Panc1 (cell line): ENCODE results near the gene PDZD2. TPM values are rescaled to one million over a fixed set of nuclear protein-coding genes. Genes with fewer than 3 reads are reported as not detected.

Experiments
- ATAC-seq: fragments of 200-7000 bp; cut with Tn5 transposase; 2 replicates; pipeline ENCODE4 v1.9.1; 2020; ENCODE audit warnings: mild to moderate bottlenecking, moderate library complexity
- BruUV-seq: library from RNA; stranded (reverse); fragments of 400-500 nt; replicated peaks from 2 replicates; lab custom pipeline; 2021; lab: Mats Ljungman, UMichigan
- CTCF ChIA-PET: fragments of 300-600 bp; sonication (Branson Sonifier 250); formaldehyde crosslinking; loops from one replicate; lab custom pipeline; 2022; ENCODE audit warnings: antibody characterized with exemption; lab: Charles Lee
- POLR2A ChIA-PET: fragments of 300-600 bp; sonication (Branson Sonifier 250); formaldehyde crosslinking; loops from one replicate; lab custom pipeline; 2022; ENCODE audit warnings: antibody characterized with exemption; lab: Charles Lee
- DNase-seq: peaks from one replicate; pipeline ENCODE4 v3.0.0-alpha.2; 2010; ENCODE audit warnings: low read depth, low spot score
- H3K27ac ChIP-seq: 2 replicates; pipeline ENCODE4 v1.5.1; 2011; ENCODE audit warnings: mild to moderate bottlenecking, low read length, inconsistent platforms
- H3K27me3 ChIP-seq: fragments of 200-500 bp; sonication (Bioruptor generic); 2 replicates; pipeline ENCODE4 v1.6.0; 2014; ENCODE audit warnings: low read length, inconsistent platforms; ENCODE audit not compliant: control insufficient read depth, insufficient read depth
- H3K36me3 ChIP-seq: fragments of 200-500 bp; sonication (Bioruptor generic); 2 replicates; pipeline ENCODE4 v1.5.1; 2014; ENCODE audit warnings: inconsistent platforms, mild to moderate bottlenecking, low read length, moderate library complexity; ENCODE audit not compliant: control insufficient read depth, insufficient read depth
- H3K4me1 ChIP-seq: 2 replicates; pipeline ENCODE4 v1.5.1; 2011; ENCODE audit warnings: inconsistent platforms, mild to moderate bottlenecking, low read length, moderate library complexity; ENCODE audit not compliant: control insufficient read depth, insufficient read depth
- H3K4me3 ChIP-seq, 2 experiments: 2 replicates each; pipeline ENCODE4 v1.5.1; 2011 to 2012; ENCODE audit warnings: low read depth in 2 of 2, low read length in 2 of 2, mild to moderate bottlenecking in 2 of 2, inconsistent platforms in 1 of 2, moderate library complexity in 1 of 2
- H3K9me3 ChIP-seq: fragments of 200-500 bp; sonication (Bioruptor generic); 2 replicates; pipeline ENCODE4 v1.5.1; 2014; ENCODE audit warnings: low read depth, mild to moderate bottlenecking, inconsistent platforms, low read length, moderate library complexity; ENCODE audit not compliant: control insufficient read depth, insufficient read depth
- CTCF ChIP-seq: fragments of 450-650 bp; IDR thresholded peaks from 2 replicates; pipeline ENCODE4 v1.5.1; 2017; ENCODE audit warnings: mild to moderate bottlenecking
- POLR2AphosphoS5 ChIP-seq: IDR thresholded peaks from 2 replicates; pipeline ENCODE4 v1.6.1; 2012; ENCODE audit warnings: mild to moderate bottlenecking, low read depth, low read length, moderate library complexity
- REST ChIP-seq, 2 experiments: IDR thresholded peaks; 2 replicates each; pipeline ENCODE4 v1.6.1; 2011 to 2012; ENCODE audit warnings: low read depth in 2 of 2, control low read depth in 1 of 2, low read length in 1 of 2, mild to moderate bottlenecking in 1 of 2, moderate library complexity in 1 of 2; ENCODE audit not compliant: insufficient read depth in 1 of 2
- SIN3A ChIP-seq: IDR thresholded peaks from 2 replicates; pipeline ENCODE4 v1.6.1; 2012; ENCODE audit warnings: low read depth, mild to moderate bottlenecking, low read length, moderate library complexity, borderline replicate concordance; ENCODE audit not compliant: insufficient read depth
- TCF7L2 ChIP-seq: IDR thresholded peaks from 2 replicates; pipeline ENCODE4 v1.6.1; 2011; ENCODE audit warnings: mild to moderate bottlenecking, low read depth, low read length, inconsistent platforms
- in situ Hi-C: cut with HindIII; loops from 2 replicates; pipeline ENCODE4 v1.10.0; 2016; ENCODE audit warnings: low sequenced_read_pairs, low pct_unique_long_range_greater_than_20kb
- intact Hi-C: fragments of 100-400 bp; cut with micrococcal nuclease; formaldehyde crosslinking; loops from one replicate; pipeline ENCODE4 v1.10.0; 2022; ENCODE audit not compliant: unreplicated experiment
- total RNA-seq: library from RNA; stranded (reverse); gene quantifications from one replicate; pipeline ENCODE4 v1.2.1, GENCODE V29; 2021; ENCODE audit not compliant: unreplicated experiment

The PDZD2 gene
- total RNA-seq, 1 experiment from 2014 or later, result 0.10 TPM

- no peak overlapping the region for H3K27ac ChIP-seq
- H3K4me3 ChIP-seq, result no peak overlapping the region
- BruUV-seq, result no TSS peak
- no peaks in the 10 kb centered on the region for H3K9me3 ChIP-seq
- H3K27me3 ChIP-seq, result peaks cover 5% of the 10 kb centered on the region; the same call in 1 of the 2 replicates
- H3K36me3 ChIP-seq, result no peaks in the 10 kb centered on the region
- H3K4me1 ChIP-seq, result no peaks in the 10 kb centered on the region
- DNase-seq, result no peak
- POLR2A ChIA-PET, result no interaction called here
- in situ Hi-C loops (no loop called here), intact Hi-C loops (no loop called here)
- no peak for ATAC-seq
- CTCF ChIA-PET, result no interaction called here
- TF ChIP-seq CTCF (no peak), POLR2AphosphoS5 (no peak), SIN3A (no peak), REST (IDR thresholded peaks at IDR 0.05; ENCODE audit: insufficient read depth in 1 of 2, low read depth in 2 of 2, low read length in 1 of 2) (no peak), TCF7L2 (no peak)
Measured at GRCh38 chr5:31944684-31945445, 305.9 kb downstream of the PDZD2 start.

GRCh38 chr5:31948006-31948405 is 309.1 kb downstream of the PDZD2 start:
- H3K27ac ChIP-seq, result no peak overlapping the region
- intact Hi-C loops, result no loop called here
- no peak for DNase-seq
- H3K36me3 ChIP-seq, result no peaks in the 10 kb centered on the region
- no peak for ATAC-seq
- in situ Hi-C loops, result no loop called here
- no peak overlapping the region for H3K4me3 ChIP-seq
- ChIA-PET POLR2A (no interaction called here), CTCF (no interaction called here)
- TF ChIP-seq SIN3A, result no peak
- no peak for TF ChIP-seq CTCF
- TF ChIP-seq POLR2AphosphoS5, result no peak
- TF ChIP-seq TCF7L2, result no peak
- TF ChIP-seq REST (IDR thresholded peaks at IDR 0.05; ENCODE audit: insufficient read depth in 1 of 2, low read depth in 2 of 2, low read length in 1 of 2), result no peak
- H3K27me3 ChIP-seq, result peaks cover 3% of the 10 kb centered on the region; the same call in 1 of the 2 replicates
- no TSS peak for BruUV-seq
- H3K4me1 ChIP-seq, result no peaks in the 10 kb centered on the region
- H3K9me3 ChIP-seq, result no peaks in the 10 kb centered on the region
